RPMI8226 (cell line): ENCODE measurements around the gene ASB15.

Source experiments
- DNase-seq: peaks from one replicate; pipeline ENCODE4 v3.0.0-alpha.2; 2015

The ASB15 gene

DNA sequence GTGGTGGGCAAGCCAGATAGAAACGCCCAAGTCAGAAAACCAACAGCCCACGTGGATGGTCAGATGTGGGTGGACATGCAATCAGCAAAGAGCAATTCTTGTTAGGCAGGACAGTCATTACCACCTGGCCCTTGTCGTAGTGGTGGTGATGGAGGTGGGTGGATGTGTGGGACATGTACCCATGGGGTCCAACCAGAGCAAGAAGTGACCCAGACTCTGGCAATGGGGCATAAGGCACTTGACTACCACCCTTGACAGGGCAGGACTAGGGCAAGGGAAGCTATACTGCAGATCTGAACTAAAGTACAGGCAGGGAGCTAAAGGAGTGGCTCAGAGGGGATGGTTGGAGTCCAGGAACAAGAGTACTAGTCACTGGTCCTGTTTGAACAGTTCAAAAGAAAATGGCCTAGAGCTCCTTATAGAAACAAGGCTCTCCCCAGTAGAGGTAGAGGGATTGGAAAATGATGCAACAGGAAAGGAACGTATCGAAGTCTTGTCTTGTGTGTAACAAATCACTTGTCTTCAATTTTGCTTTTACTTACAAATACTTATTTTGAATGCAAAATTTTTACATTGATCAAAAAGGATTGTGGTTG, 71.6 kb downstream of the ASB15 start:
- DNase-seq: no peak

DNA sequence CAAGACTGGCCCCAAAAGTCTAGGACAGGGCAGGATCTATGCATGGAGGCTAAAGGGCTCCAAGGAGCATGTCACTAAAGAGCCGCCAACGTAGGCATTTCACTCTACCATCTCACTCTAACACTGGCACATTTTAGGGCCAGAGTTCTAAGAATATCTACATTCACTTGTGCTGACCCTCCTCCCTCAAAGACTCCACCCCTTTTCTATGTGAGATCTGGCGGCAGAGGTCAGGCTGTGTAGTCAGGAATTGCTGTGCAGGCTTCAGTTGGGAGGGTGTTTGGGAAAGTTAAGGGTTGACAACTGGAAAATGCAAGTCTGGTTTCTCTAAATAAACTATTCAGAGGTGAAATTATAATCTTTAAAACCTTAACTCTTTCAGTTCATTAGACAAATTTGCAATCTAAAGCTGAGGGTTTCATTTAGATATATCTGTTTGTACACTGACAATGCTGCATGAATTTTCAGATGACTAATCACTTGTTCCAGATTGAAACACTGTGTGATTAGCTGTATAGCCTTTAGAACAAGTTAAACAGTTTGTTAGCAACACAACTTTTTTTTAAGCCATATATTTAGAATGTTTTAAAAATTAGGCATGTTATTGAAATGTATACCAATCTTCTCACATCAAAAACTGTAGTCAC, 72.3 kb downstream of the ASB15 start:
- no peak for DNase-seq

DNA sequence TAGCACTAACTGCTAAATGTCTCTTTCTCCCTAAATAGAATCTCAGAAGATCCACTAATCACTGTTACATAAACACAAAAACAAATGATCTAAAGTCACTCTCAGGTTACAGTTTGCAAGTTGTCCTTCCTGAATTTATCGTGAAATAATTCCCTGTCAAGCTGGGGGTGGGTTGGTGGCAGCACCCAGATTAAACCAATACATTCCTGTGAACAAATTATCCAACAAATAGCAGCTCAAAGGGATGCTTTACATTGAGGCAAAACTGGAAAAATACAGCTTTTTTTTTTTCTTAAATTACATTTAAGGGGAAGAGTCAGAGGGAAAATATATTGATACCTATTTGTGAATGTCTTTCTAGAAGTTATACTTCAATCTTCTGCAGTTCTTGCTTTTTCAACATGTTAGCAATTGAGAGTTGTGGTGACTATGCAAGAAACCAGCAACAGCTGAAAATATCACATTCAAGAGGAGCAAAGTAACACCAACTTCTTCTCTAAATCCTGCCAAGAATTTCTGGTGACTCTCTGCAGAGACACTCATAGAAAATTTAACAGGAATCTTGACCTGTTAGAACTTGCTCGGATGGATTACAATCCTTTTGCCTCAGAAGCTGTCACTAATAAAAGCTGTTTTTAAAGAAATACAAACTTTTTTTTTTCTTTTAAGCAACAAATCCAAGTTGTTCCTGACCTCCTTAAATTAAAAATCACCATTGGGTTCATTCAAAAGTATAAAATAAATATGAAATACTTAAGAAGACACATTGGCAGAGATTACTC, 73.0 kb downstream of the ASB15 start:
- DNase-seq: no peak

DNA sequence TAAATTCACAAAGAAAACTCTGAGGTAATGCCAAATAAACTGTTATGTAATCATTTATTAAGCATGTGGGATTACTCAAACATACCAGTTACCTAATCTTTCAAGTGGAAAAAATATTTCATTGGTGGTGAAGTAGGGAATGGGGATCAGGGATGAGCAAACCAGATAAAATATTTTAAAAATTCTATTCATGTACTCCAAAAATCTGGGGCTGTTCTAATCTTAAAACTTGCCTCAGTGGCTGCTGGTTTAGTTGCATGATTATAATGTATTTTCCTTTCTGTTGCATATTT, 73.5 kb downstream of the ASB15 start:
- no peak for DNase-seq

DNA sequence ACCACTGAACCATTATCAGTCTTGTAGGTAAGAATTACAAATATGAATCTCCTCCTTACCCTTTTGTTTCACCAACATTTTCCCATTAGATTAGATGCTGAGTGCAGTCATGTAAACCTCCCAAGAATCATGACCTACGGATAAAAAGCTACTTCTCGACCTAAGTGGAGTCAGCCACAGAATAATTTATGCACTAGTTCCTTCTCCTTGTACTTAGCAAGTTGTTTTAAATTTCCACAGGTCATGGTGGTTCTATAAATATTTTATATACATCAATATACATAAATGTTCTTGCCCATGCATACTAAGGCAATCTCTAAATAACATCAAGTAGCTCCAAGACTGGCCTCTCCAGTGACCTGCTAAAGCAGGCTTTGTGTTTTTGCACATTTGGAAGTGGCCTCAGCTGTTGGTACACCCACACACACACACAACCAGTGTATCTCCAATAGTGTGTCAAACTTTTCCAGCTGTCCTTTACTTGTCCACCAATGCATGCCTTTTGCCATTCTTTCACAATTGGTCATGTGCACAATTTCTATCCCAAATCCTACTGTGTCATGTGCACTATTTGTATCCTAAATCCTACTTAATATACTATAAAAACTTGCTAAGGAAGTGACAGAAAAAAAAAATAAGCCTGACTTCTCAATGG, 75.6 kb downstream of the ASB15 start:
- no peak for DNase-seq

DNA sequence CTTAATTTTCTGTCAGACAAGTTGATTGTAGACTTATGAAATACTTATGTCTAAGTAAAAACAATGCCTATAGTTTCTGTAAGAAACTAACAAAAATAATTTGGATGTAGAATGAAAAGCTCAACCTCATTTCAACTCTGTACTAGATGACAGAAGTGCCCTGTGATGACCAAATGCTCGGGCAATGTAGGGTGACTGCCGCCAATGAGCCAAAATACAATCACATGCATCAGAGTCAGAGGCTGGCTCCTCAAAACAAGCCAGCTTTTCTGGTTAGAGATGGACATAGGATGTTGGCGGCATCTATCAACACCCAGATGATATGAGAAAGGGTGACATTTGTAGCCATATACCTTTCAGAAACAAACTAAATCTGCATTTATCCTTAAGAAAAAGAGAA, 78.0 kb downstream of the ASB15 start:
- DNase-seq: no peak

DNA sequence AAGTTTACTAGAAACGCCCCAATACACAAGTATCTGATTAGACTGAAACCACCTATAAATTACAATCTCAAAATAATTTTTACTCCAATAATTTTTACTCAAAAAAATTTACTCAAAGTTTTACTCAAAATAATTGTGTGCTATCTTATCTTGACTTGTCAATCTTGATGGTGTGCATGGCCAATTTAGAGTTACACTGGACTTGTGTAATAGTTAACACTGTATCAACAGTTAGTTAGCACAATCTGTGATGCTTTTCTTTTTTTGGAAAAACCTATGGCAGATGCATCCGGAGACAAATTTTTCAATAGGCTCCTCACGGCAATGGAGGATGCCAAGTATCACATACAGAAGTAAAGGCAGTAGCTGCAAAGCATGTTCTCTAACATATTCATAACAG, 79.0 kb downstream of the ASB15 start:
- DNase-seq: no peak

DNA sequence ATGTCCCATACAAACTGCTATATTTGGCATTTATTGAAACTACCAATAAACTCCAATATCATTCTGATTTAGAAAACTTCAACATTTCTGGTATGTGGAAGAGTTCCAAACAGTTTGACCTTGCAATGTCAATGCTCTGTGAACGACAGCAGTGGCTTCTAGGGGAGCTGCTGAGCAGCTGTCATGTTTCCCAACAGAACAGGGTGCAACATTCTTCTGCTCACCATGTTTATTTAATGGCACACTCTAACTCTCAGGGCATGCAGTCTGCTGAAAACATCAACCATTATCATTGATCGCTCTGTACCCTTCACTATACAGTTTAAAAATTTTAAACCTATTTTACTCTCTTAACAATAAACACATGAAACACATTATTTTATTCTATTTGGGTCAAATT, 79.9 kb downstream of the ASB15 start:
- no peak for DNase-seq

DNA sequence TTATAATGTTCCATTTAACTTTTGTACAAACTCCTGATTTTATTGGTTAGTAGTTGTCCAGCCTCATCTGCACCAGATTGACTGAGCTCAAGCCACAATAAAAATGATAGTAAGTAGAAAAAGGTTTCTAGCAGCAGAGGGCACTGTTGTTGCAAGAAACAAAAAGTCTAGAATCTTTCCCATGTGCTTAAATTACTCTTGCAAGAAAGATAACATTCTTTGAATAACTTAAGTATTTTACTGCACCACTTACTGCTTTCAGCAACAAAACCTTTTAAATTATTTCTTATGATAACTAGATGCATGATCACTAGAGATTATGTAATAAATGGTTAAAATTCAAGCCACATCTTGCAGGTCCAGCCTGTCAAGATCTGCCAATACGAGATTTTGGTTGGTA, 81.1 kb downstream of the ASB15 start:
- peak; percentile 49 for DNase-seq

DNA sequence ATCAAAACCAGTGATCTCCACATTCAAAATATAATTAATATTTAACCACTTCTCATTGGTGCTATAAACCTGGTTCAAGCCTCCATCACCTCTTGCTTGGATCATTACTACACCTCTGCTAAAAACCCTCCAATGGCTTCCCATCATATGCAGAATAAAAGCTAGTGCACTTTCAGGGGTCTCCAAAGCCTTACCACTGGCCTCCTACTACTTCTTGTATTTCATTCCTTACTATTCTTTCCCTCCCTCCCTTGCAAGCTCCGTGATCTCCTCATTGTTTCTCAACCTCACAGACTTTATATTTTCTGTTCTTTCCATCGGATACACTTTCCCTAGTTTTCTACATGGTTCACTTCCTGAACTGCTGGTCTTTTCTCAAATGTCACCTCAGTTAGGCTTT, 85.5 kb downstream of the ASB15 start:
- no peak for DNase-seq

DNA sequence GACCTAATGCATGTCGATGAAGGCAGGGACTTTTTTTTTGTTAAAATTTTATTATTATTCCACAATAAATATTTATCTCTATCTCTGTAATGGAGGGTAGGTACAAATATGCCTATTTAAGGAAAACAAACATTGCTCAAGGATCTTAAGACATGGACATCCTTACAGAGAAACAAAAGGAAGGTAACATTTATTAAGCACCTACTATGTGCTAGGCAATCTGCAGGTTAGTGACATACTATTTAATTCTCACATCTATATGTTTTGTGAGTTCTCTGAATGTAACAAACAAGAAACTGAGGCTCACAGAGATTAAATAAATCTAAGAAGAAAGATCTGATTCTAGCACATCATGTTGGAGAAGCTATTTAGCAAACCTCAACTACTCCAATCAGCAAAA, 86.1 kb downstream of the ASB15 start:
- DNase-seq: no peak
